Ovary (tissue), 3 donors: ENCODE results near the gene RNF44.

Experiments used
- POLR2A ChIP-seq: fragments of 450-650 bp; IDR thresholded peaks from one replicate; pipeline ENCODE4 v1.6.1; 2017; ENCODE audit warnings: antibody characterized with exemption, mild to moderate bottlenecking, moderate library complexity
- TF ChIP-seq, protein P1 (sequence below), 3 donors: fragments of 450-650 bp in 2 of 3; fragments of 200-600 bp in 1 of 3; IDR thresholded peaks; one replicate each; pipeline versions ENCODE4 v1.5.1 to v1.8.0; 2016 to 2022; ENCODE audit warnings: antibody characterized with exemption in 3 of 3, mild to moderate bottlenecking in 1 of 3
- donor health status: DM: no; HTN: no; CAD: no.

DNA sequence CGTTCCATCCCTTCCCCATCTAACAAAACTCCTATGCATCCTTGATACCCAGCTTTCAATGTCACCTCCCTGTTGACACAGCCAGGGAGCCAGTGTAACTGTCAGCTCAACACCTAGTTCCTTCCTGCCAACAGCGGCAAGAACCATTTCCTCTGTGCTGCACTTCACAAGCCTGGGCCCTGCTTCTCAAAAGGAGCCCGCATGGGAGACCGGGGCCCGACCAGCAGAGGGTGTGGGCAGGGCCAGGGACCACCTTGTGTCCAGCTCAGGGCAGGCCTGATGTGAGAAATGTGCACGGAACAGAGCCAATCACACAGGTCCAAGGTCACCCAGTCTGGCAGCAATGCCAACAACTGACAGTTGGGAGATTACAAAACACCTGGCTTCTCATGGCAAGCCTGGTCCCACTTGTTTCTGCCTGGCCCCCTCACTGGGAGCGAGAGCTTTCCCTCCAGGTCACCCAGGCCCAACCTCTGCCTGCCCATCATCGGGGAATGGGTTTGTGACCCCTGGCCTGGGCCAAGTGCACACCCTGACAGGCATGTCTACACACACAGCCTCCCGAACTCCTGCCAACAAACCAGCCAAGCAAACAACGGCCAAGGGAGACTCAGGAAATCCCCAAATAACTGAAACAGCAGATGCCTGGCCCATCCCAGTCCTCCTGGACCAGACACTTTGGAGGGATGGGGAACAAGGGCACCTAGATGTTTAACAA, 3.1 kb downstream of the RNF44 start:
- TF ChIP-seq, protein P1, sequence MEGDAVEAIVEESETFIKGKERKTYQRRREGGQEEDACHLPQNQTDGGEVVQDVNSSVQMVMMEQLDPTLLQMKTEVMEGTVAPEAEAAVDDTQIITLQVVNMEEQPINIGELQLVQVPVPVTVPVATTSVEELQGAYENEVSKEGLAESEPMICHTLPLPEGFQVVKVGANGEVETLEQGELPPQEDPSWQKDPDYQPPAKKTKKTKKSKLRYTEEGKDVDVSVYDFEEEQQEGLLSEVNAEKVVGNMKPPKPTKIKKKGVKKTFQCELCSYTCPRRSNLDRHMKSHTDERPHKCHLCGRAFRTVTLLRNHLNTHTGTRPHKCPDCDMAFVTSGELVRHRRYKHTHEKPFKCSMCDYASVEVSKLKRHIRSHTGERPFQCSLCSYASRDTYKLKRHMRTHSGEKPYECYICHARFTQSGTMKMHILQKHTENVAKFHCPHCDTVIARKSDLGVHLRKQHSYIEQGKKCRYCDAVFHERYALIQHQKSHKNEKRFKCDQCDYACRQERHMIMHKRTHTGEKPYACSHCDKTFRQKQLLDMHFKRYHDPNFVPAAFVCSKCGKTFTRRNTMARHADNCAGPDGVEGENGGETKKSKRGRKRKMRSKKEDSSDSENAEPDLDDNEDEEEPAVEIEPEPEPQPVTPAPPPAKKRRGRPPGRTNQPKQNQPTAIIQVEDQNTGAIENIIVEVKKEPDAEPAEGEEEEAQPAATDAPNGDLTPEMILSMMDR (IDR thresholded peaks at IDR 0.05) = no peak
- no peak for TF ChIP-seq POLR2A
